ENCODE results near the gene MTF1.

DNA sequence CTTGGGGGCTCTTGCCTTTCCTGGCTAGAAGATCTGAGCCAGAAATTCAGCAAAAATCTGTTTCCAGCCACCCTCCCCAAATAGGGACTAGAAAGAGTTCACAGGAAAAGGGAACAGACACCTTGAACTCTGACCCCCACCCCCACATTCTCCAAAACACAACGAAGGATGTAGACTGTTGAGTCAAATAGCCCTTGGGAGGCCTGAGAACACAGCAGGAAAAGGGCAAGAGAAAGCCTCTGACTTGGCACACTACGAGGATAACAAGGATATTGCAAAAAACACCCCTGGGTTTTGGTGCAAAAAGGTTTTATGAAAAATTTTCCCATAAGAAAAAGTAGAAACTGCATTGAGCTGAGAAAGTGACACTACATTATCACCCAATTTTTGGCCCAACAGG, 49.5 kb downstream of the MTF1 start:
- TF ChIP-seq POLR2A (IDR thresholded peaks at IDR 0.05; ENCODE audit: low read depth, low read length) (no peak), POLR2AphosphoS5 (IDR thresholded peaks at IDR 0.05; ENCODE audit: low read depth, low read length) (no peak), TAF1 (IDR thresholded peaks at IDR 0.05; ENCODE audit: low read depth, low read length) (no peak), SPI1 (IDR thresholded peaks at IDR 0.05; ENCODE audit: low read depth, low read length) (no peak), POU2F2 (IDR thresholded peaks at IDR 0.05; ENCODE audit: low read depth, low read length) (no peak), PAX5 (IDR thresholded peaks at IDR 0.05; ENCODE audit: insufficient read depth, low read length, severe bottlenecking) (no peak)

Data from GM12891 (cell line).